ENCODE data around the gene PATE2.

The PATE2 gene

DNA sequence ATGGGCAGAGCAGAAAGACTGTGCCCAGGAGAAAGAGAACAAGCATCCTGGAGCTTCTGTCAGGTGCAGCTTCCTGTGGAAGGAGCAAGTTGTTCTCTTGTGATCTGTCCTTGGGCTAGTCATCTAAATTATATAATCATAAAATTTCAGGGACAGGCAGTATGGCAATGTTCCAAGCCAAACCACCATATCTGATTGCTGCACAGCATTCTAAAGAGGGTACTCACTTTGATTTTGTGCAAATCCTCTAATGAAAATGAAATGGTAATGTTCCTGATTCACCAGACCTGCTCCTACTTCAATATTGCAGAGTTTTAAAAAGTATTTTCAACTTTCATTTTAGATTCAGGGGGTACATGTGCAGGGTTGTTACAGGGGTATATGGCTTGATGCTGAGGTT lies at the start of gene PATE2:
Gene PATE2 (minus strand): TSS at position 101 of the 400 bp plus-strand sequence. CDS start 55 bp downstream, at position 46.
- no peak for DNase-seq

DNA sequence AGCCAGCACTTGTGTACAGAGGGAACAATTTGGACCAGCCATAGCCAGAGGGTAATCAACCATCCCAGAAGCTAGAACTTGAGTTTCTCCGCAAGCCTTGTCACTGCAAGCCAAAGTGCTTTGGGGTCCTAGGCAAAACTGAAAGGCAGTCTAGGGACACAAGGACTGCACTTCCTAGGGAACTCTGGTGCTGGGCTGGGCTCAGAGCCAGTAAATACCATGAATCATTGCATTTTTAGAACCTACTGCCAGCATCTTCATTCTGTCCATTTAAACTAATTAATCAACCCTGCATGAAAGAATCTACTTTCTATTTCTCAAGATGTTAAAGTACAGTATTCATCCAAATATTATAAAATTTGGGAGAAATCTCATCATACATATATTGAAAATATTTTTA lies 29.3 kb upstream of the PATE2 start:
- no peak for DNase-seq

DNA sequence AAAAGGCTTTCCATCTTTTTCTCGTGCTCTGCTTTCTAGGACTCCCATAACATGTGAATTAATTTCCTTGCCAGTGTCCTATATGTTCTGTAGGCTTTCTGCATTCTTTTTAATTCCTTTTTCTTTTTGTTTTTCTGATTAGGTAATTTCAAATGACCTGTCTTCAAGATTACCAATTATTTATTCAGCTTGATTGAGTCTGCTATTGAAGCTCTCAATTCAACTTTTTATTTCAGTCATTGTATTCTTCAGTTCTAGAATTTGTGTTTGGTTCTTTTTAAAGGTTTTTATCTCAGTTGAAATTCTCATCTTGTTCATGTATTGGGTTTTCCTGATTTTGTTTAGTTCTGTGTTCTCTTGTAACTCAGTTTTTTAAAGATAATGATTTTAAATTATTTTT lies 23.8 kb upstream of the PATE2 start:
- DNase-seq = no peak

- no peak for DNase-seq
Measured at GRCh38 chr11:125799808-125800207, 21.2 kb upstream of the PATE2 start.

- DNase-seq = no peak
Measured at GRCh38 chr11:125797641-125798040, 19.0 kb upstream of the PATE2 start.

- DNase-seq = no peak
Measured at GRCh38 chr11:125790825-125791224, 12.2 kb upstream of the PATE2 start.

GRCh38 chr11:125787827-125788226 lies 9.2 kb upstream of the PATE2 start, which contains the start of gene PATE3:
Gene PATE3, plus strand, starts transcription at chr11:125788127. Its CDS starts 25 bp downstream, at chr11:125788152.
- DNase-seq = no peak

DNA sequence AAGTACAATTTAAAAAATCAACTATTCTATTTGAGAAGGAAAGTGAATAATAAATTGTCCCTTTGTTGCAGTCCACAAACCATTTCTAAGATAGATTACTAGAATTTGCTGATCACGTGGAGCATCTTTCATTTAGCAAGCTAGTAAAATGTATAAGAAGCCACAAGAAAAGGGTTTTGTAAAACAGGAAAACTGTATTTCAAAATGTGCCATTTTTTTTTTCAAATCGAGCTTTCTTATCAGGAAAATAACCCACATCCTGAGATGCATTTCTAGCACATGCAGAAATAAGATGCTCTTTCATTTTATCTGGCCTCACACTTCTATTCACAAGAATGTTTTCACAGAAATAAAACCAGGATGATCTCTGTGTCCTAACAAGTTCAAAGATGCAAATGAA lies 6.0 kb upstream of the PATE2 start:
- no peak for DNase-seq

DNA sequence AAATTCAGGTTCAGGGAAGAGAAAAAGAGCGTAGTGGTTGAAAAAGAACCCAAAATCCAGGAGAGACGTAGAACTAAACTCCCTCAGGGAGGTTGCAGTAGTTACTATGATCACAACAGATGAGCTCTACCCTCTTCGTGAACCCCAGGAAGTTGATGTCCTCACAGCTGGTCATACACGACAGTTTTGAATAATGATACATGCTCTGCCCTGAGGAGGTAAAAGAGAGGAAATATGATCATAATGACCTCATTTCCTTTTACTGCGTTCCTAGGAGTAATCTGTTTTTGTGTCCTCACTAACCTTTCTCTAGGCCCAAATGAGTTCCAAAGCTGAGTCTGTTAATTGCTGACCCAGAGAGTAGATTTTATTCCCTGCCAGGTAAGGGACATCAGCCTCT lies 1.3 kb downstream of the PATE2 start:
- no peak for DNase-seq

GRCh38 chr11:125773516-125773915 lies 5.1 kb downstream of the PATE2 start:
- no peak for DNase-seq

GRCh38 chr11:125772834-125773505 lies 5.7 kb downstream of the PATE2 start:
- DNase-seq = no peak

GRCh38 chr11:125770583-125770982 lies 8.0 kb downstream of the PATE2 start:
- no peak for DNase-seq

DNA sequence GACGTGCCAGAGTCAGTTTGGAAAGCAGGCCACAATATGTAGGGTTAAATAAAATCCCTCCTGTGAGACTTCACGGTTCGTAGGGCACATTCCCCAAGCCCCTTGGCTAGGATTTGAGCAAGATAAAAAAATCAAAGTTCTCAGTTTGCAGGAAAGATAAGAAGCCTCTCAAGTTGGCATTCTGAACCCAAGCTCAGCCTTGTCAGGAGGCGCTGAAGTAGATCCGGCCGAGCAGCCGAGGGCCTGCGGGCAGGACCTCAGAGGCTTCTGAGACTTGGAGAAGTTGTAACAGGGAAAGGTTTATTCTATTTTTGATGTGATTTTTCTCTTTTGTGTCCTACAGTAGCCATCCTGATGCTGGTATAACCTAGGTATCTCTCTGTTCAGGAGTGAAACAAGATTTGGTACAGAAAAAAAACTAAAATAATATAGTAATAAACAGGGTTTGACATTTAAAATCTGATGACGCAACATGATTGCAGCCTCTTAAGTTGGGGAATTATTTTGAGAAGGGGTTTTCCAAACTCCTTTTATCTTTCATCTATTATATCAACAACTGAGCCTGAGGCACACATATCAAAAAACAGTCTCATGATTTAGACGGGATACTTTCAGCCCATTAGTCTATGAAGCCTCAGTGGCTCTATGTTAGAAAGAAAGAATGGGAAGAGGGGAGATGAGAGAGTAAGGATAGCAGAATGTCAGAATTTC lies 10.1 kb downstream of the PATE2 start:
- no peak for DNase-seq

- DNase-seq = no peak
Measured at GRCh38 chr11:125766251-125766650, 12.4 kb downstream of the PATE2 start.

DNA sequence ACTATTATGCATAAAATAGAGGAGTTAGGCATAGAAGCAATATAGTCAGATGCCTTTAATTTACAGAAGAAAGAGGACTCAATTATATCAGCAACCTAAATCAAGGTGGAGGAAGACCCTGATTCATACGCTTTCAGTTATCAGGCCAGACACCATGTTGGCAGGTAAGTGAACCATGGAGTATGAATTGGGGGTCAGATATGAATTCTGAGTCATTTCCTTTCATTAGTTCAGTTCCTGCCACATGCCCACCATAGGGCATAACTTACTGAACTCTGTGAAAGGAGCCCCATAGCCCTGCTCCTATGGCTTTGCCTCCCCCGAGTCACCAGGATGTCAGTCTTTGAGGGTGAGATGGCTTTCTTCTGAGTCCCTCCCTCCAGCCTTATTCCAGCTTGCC lies 15.1 kb downstream of the PATE2 start:
- no peak for DNase-seq

- DNase-seq = no peak
Measured at GRCh38 chr11:125762445-125762844, 16.2 kb downstream of the PATE2 start.

- DNase-seq = no peak
Measured at GRCh38 chr11:125756050-125756449, 22.6 kb downstream of the PATE2 start.

DNA sequence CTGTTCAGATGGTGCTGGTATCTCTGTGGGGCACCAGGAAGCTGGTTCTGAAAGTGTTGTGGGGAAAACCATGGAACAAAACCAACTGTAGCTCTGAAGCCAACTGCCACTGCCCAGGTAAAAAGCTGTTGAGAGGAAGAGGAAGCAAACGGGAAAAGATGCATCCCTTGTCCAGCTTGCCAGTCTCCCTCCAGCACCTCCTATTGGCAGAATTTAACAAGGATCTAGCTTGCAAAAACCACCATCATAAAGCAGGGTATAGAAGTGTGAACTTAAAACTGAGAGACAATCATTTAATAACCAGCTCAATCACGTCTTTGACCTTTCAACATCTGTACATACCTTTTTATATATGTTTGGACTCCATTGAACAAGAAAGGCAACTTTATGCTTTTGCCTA lies 28.0 kb downstream of the PATE2 start:
- no peak for DNase-seq

- no peak for DNase-seq
Measured at GRCh38 chr11:125745979-125746378, 32.6 kb downstream of the PATE2 start, which contains the start of gene PATE1. Gene PATE1, plus strand, starts transcription at chr11:125746279. Its CDS starts 26 bp downstream, at chr11:125746305.

DNA sequence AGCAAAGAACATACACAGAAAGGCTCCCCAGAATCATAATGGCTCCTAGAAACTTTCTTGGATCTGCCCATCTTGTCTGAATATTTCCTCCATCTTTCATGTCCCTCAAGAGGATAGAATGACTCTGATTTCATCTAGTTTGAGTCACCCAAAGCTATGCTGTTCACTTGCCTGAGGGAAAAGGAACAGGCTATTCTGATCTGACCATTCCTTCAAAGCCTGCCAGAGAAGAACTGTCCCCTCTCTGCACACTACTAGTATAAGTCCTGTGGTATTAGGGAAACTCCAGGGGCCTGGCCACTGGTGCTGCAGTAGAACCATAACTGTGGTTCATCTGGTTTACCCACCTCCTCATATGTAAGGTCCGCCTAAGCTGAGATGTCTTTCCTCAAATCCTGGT lies 34.9 kb downstream of the PATE2 start:
- DNase-seq = no peak

- no peak for DNase-seq
Measured at GRCh38 chr11:125740617-125741016, 38.0 kb downstream of the PATE2 start.

DNA sequence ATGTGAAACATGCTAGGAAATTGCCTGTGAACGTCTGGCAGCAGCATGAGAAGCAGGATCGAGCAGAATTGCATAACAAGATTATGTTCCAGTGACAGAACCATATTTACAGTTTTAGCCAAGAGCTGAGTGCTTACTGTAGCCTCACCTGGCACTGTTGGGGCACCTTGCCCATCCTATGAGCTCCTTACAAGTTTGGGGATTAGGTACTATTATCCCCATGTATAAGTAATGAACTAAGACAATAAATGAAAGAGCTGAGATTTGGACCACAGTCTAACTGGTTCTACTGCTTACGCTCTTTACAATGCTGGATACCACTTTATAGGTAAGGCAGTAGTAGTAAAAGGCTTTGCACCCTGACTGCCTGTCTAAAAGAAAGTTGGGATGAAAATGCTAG lies 49.7 kb downstream of the PATE2 start:
- DNase-seq = no peak
